ENCODE measurements around the gene PELI3.

DNA sequence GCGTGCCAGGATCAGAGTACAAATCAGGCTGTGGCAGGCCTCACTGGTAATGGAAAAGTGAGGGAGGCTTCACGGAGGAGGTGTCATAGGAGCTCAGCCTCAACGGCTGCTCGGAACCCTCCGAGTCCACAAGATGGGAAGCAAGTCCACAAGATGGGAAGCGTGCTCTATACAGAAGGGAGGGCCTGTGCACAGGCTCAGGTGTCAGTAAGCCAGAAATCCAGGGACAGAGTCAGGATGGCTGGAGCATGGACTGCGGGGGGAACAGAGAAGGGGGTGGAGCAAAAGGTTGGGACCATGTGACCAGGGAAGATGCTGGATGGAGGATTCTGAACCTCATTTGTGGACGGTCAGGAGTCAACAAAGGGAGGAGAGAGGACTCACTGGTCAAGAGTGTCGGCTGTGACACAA, 10.1 kb downstream of the PELI3 start:
- TF ChIP-seq, protein P1, sequence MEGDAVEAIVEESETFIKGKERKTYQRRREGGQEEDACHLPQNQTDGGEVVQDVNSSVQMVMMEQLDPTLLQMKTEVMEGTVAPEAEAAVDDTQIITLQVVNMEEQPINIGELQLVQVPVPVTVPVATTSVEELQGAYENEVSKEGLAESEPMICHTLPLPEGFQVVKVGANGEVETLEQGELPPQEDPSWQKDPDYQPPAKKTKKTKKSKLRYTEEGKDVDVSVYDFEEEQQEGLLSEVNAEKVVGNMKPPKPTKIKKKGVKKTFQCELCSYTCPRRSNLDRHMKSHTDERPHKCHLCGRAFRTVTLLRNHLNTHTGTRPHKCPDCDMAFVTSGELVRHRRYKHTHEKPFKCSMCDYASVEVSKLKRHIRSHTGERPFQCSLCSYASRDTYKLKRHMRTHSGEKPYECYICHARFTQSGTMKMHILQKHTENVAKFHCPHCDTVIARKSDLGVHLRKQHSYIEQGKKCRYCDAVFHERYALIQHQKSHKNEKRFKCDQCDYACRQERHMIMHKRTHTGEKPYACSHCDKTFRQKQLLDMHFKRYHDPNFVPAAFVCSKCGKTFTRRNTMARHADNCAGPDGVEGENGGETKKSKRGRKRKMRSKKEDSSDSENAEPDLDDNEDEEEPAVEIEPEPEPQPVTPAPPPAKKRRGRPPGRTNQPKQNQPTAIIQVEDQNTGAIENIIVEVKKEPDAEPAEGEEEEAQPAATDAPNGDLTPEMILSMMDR (IDR thresholded peaks at IDR 0.05), result no peak
- TF ChIP-seq POLR2AphosphoS5 (IDR thresholded peaks at IDR 0.05), result no peak
- TF ChIP-seq POLR2A (IDR thresholded peaks at IDR 0.05), result no peak
